GM23338 (cell line): Measurements from ENCODE around the gene NDRG2.

ENCODE experiments used
- CREB1 ChIP-seq: fragments of 250-450 bp; sonication (Bioruptor Pico); IDR thresholded peaks from 2 replicates; pipeline ENCODE4 v1.5.0; 2020; ENCODE audit warnings: low read depth, mild to moderate bottlenecking, moderate library complexity
- ETS1 ChIP-seq: IDR thresholded peaks from 2 replicates; pipeline ENCODE4 v1.6.1; 2016; ENCODE audit warnings: antibody characterized with exemption
- EZH2 ChIP-seq: fragments of 200-600 bp; sonication (generic); IDR thresholded peaks from one replicate; pipeline ENCODE4 v1.8.0; 2017; ENCODE audit warnings: antibody characterized with exemption, mild to moderate bottlenecking, low read depth; ENCODE audit not compliant: unreplicated experiment
- EZH2phosphoT487 ChIP-seq: fragments of 200-600 bp; sonication (generic); IDR thresholded peaks from one replicate; pipeline ENCODE4 v1.8.1; 2018; ENCODE audit warnings: antibody characterized with exemption; ENCODE audit not compliant: unreplicated experiment
- JUNB ChIP-seq: IDR thresholded peaks from one replicate; pipeline ENCODE4 v1.6.1; 2016; ENCODE audit warnings: antibody characterized with exemption; ENCODE audit not compliant: unreplicated experiment
- NANOG ChIP-seq: IDR thresholded peaks from 2 replicates; pipeline ENCODE4 v1.6.1; 2016; ENCODE audit warnings: antibody characterized with exemption, borderline replicate concordance
- POLR2AphosphoS5 ChIP-seq: IDR thresholded peaks from 2 replicates; pipeline ENCODE4 v1.6.1; 2016; ENCODE audit warnings: antibody characterized with exemption, low read depth
- STAT1 ChIP-seq: IDR thresholded peaks from one replicate; pipeline ENCODE4 v1.6.1; 2016; ENCODE audit warnings: antibody characterized with exemption; ENCODE audit not compliant: unreplicated experiment
- ZNF114 ChIP-seq: fragments of 250-450 bp; sonication (Bioruptor Pico); IDR thresholded peaks from 2 replicates; pipeline ENCODE4 v1.5.0; 2020; ENCODE audit warnings: mild to moderate bottlenecking, moderate library complexity
- ZNF331 ChIP-seq: fragments of 250-450 bp; sonication (Bioruptor Pico); IDR thresholded peaks from 2 replicates; pipeline ENCODE4 v1.5.0; 2020; ENCODE audit warnings: low read depth, mild to moderate bottlenecking, moderate library complexity
- ZNF462 ChIP-seq: fragments of 250-450 bp; sonication (Bioruptor Pico); IDR thresholded peaks from 2 replicates; pipeline ENCODE4 v1.5.0; 2020; ENCODE audit warnings: mild to moderate bottlenecking, moderate library complexity
- TF ChIP-seq, protein P1 (sequence below), 2 experiments: fragments of 200-600 bp in 1 of 2; sonication (generic) in 1 of 2; conservative IDR thresholded peaks; 2 replicates each; pipeline versions ENCODE4 v1.5.1 to v1.6.1; 2016 to 2017; ENCODE audit warnings: antibody characterized with exemption in 2 of 2, low read depth in 2 of 2, mild to moderate bottlenecking in 2 of 2, moderate library complexity in 1 of 2
- TF ChIP-seq, protein P2 (sequence below): IDR thresholded peaks from one replicate; pipeline ENCODE4 v1.6.1; 2018; ENCODE audit warnings: antibody characterized with exemption; ENCODE audit not compliant: unreplicated experiment

DNA sequence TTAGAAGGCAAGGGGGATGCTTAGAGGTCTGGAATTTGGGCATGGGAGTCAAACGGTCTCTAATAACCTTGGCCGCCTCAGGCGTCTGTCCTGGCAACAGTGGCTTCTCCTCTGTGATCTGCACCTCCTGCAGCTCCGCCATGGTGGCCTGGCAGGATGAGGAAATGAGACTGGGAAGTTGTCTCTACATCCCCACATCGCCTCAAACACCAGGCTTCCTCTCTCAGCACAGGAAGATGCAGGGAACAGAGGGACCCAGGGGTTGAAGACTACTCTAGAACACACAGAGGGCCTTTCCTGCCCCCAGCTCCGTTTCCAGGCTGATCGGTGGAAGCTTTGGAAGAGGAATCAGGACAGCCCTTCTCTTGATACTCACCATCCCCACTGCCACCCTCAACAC, 1.7 kb downstream of the NDRG2 start:
- no peak for TF ChIP-seq EZH2phosphoT487
- no peak for TF ChIP-seq EZH2
- TF ChIP-seq, protein P1, sequence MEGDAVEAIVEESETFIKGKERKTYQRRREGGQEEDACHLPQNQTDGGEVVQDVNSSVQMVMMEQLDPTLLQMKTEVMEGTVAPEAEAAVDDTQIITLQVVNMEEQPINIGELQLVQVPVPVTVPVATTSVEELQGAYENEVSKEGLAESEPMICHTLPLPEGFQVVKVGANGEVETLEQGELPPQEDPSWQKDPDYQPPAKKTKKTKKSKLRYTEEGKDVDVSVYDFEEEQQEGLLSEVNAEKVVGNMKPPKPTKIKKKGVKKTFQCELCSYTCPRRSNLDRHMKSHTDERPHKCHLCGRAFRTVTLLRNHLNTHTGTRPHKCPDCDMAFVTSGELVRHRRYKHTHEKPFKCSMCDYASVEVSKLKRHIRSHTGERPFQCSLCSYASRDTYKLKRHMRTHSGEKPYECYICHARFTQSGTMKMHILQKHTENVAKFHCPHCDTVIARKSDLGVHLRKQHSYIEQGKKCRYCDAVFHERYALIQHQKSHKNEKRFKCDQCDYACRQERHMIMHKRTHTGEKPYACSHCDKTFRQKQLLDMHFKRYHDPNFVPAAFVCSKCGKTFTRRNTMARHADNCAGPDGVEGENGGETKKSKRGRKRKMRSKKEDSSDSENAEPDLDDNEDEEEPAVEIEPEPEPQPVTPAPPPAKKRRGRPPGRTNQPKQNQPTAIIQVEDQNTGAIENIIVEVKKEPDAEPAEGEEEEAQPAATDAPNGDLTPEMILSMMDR (conservative IDR thresholded peaks at IDR 0.05; ENCODE audit: low read depth in 2 of 2), result no peak
- no peak for TF ChIP-seq JUNB
- no peak for TF ChIP-seq ETS1
- no peak for TF ChIP-seq POLR2AphosphoS5
- TF ChIP-seq, protein P2, sequence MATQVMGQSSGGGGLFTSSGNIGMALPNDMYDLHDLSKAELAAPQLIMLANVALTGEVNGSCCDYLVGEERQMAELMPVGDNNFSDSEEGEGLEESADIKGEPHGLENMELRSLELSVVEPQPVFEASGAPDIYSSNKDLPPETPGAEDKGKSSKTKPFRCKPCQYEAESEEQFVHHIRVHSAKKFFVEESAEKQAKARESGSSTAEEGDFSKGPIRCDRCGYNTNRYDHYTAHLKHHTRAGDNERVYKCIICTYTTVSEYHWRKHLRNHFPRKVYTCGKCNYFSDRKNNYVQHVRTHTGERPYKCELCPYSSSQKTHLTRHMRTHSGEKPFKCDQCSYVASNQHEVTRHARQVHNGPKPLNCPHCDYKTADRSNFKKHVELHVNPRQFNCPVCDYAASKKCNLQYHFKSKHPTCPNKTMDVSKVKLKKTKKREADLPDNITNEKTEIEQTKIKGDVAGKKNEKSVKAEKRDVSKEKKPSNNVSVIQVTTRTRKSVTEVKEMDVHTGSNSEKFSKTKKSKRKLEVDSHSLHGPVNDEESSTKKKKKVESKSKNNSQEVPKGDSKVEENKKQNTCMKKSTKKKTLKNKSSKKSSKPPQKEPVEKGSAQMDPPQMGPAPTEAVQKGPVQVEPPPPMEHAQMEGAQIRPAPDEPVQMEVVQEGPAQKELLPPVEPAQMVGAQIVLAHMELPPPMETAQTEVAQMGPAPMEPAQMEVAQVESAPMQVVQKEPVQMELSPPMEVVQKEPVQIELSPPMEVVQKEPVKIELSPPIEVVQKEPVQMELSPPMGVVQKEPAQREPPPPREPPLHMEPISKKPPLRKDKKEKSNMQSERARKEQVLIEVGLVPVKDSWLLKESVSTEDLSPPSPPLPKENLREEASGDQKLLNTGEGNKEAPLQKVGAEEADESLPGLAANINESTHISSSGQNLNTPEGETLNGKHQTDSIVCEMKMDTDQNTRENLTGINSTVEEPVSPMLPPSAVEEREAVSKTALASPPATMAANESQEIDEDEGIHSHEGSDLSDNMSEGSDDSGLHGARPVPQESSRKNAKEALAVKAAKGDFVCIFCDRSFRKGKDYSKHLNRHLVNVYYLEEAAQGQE, result no peak
- TF ChIP-seq ZNF114 (CRISPR knock-in tag), result no peak
- no peak for TF ChIP-seq ZNF462 (CRISPR knock-in tag)
- TF ChIP-seq STAT1, result no peak
- TF ChIP-seq ZNF331 (CRISPR knock-in tag), result no peak
- TF ChIP-seq CREB1 (CRISPR knock-in tag), result no peak
- TF ChIP-seq NANOG, result no peak
